NK-92 treated with Interleukin-12 subunit alpha and Interleukin-12 subunit beta, amount 100 ng/mL, for 24 hours (cell line): Measurements from ENCODE around the gene LYL1.

Experiments
- DNase-seq: peaks from one replicate; lab custom pipeline; 2025; lab: John Stamatoyannopoulos, UW

LYL1 gene

GRCh38 chr19:13092606-13093235, 9.9 kb downstream of the LYL1 start:
- no peak for DNase-seq

- no peak for DNase-seq
These were observed 10.5 kb downstream of the LYL1 start for GRCh38 chr19:13092158-13092543.

GRCh38 chr19:13091400-13092157, 11.1 kb downstream of the LYL1 start:
- no peak for DNase-seq

- DNase-seq, result no peak
These were observed 12.0 kb downstream of the LYL1 start for GRCh38 chr19:13090511-13091231.

GRCh38 chr19:13089857-13090507, 12.7 kb downstream of the LYL1 start:
- DNase-seq, result no peak

GRCh38 chr19:13089139-13089856, 13.4 kb downstream of the LYL1 start:
- no peak for DNase-seq

GRCh38 chr19:13087795-13088537, 14.7 kb downstream of the LYL1 start:
- DNase-seq, result no peak

GRCh38 chr19:13087295-13087694, 15.4 kb downstream of the LYL1 start:
- DNase-seq, result no peak

GRCh38 chr19:13086341-13086740, 16.3 kb downstream of the LYL1 start:
- no peak for DNase-seq

- no peak for DNase-seq
These were observed 17.0 kb downstream of the LYL1 start for GRCh38 chr19:13085666-13086065.

- no peak for DNase-seq
These were observed 19.0 kb downstream of the LYL1 start for GRCh38 chr19:13083627-13084026.

- no peak for DNase-seq
These were observed 19.7 kb downstream of the LYL1 start for GRCh38 chr19:13083008-13083404.

GRCh38 chr19:13082192-13083007, 20.3 kb downstream of the LYL1 start:
- DNase-seq, result no peak

- DNase-seq, result no peak
These were observed 23.1 kb downstream of the LYL1 start for GRCh38 chr19:13079542-13079986.

GRCh38 chr19:13078897-13079541, 23.6 kb downstream of the LYL1 start:
- no peak for DNase-seq

GRCh38 chr19:13078381-13078780, 24.3 kb downstream of the LYL1 start:
- DNase-seq, result no peak

GRCh38 chr19:13077240-13077639, 25.4 kb downstream of the LYL1 start:
- no peak for DNase-seq

GRCh38 chr19:13076787-13077186, 25.9 kb downstream of the LYL1 start:
- DNase-seq, result no peak

- no peak for DNase-seq
These were observed 26.3 kb downstream of the LYL1 start for GRCh38 chr19:13076320-13076719.

- DNase-seq, result no peak
These were observed 28.3 kb downstream of the LYL1 start for GRCh38 chr19:13074378-13074777.
